ENCODE results near the gene TPM2. TPM values are rescaled to one million over a fixed set of nuclear protein-coding genes. Genes with fewer than 3 reads are reported as not detected.

TPM2 gene
- total and polyA plus RNA-seq, 4 experiments from 2014 or later = 0.79 to 79.6 (median 72.6) TPM; not detected in 1

GRCh38 chr9:35674025-35674361 is 15.7 kb downstream of the TPM2 start:
- no peaks in the 10 kb centered on the region for H3K36me3 Mint-ChIP-seq
- peaks cover 3 to 6% of the 10 kb centered on the region in 2 donors for H3K27me3 Mint-ChIP-seq
- Histone ChIP-seq H3K27ac (ENCODE audit: low read depth, low read length) (no peak overlapping the region), H3K27me3 (ENCODE audit: insufficient read depth, low read length) (no peaks in the 10 kb centered on the region), H3K36me3 (ENCODE audit: insufficient read depth, low read length) (no peaks in the 10 kb centered on the region), H3K9me3 (ENCODE audit: control insufficient read depth in 1 of 2, low read length in 2 of 2) (no peaks in the 10 kb centered on the region), H3K4me1 (ENCODE audit: insufficient read depth, low read length) (peaks cover 12% of the 10 kb centered on the region), H3K4me3 (ENCODE audit: low read length in 2 of 2) (no peak overlapping the region)
- H3K4me1 Mint-ChIP-seq = peaks cover 12 to 15% (median 14%) of the 10 kb centered on the region in 4 donors
- intact Hi-C loops (cut with micrococcal nuclease) = no loop called here
- POLR2A ChIA-PET (ENCODE audit: partially characterized antibody) = no interaction called here
- H3K27ac Mint-ChIP-seq = no peak overlapping the region
- CTCF ChIA-PET (ENCODE audit: partially characterized antibody) = interaction anchor here (1.0 to 2.0 kb wide), 4 partner anchors 10 to 65 kb away, joined by 3 to 7 read pairs (median 4); no protein-coding TSS in a partner anchor
- DNase-seq = no peak
- H3K9me3 Mint-ChIP-seq = no peaks in the 10 kb centered on the region
- H3K4me3 Mint-ChIP-seq = peak overlapping the region in 1 of 8 donors; percentile 10

GRCh38 chr9:35673132-35674024 is 16.3 kb downstream of the TPM2 start, which contains the start of gene CA9:
Gene CA9, plus strand, starts transcription at chr9:35673928. Its CDS starts 32 bp downstream, at chr9:35673960.
- peaks cover 3 to 6% of the 10 kb centered on the region in 2 donors for H3K27me3 Mint-ChIP-seq
- CTCF ChIA-PET (ENCODE audit: partially characterized antibody) = interaction anchor here (1.0 to 2.0 kb wide), 3 partner anchors 9 to 27 kb away, joined by 3 to 7 read pairs (median 4); no protein-coding TSS in a partner anchor
- intact Hi-C loops (cut with micrococcal nuclease) = no loop called here
- Histone ChIP-seq H3K27ac (ENCODE audit: low read depth, low read length) (no peak within 1 kb of the TSS), H3K4me1 (ENCODE audit: insufficient read depth, low read length) (peaks cover 12% of the 10 kb centered on the region), H3K9me3 (ENCODE audit: control insufficient read depth in 1 of 2, low read length in 2 of 2) (no peaks in the 10 kb centered on the region), H3K27me3 (ENCODE audit: insufficient read depth, low read length) (no peaks in the 10 kb centered on the region), H3K4me3 (ENCODE audit: low read length in 2 of 2) (no peak within 1 kb of the TSS), H3K36me3 (ENCODE audit: insufficient read depth, low read length) (no peaks in the 10 kb centered on the region)
- no peaks in the 10 kb centered on the region for H3K36me3 Mint-ChIP-seq
- H3K27ac Mint-ChIP-seq = peak within 1 kb of the TSS in 3 of 7 donors; percentile 18 to 51 (median 22)
- DNase-seq = no peak
- H3K4me3 Mint-ChIP-seq = peak within 1 kb of the TSS; percentile 19 to 81 (median 70)
- POLR2A ChIA-PET (ENCODE audit: partially characterized antibody) = no interaction called here
- peaks cover 12 to 15% (median 14%) of the 10 kb centered on the region in 4 donors for H3K4me1 Mint-ChIP-seq
- H3K9me3 Mint-ChIP-seq = no peaks in the 10 kb centered on the region

GRCh38 chr9:35669331-35670145 is 20.2 kb downstream of the TPM2 start:
- Histone ChIP-seq H3K4me3 (ENCODE audit: low read length in 2 of 2) (no peak overlapping the region), H3K9me3 (ENCODE audit: control insufficient read depth in 1 of 2, low read length in 2 of 2) (no peaks in the 10 kb centered on the region), H3K27ac (ENCODE audit: low read depth, low read length) (no peak overlapping the region), H3K27me3 (ENCODE audit: insufficient read depth, low read length) (no peaks in the 10 kb centered on the region), H3K4me1 (ENCODE audit: insufficient read depth, low read length) (peaks cover 9% of the 10 kb centered on the region), H3K36me3 (ENCODE audit: insufficient read depth, low read length) (no peaks in the 10 kb centered on the region)
- CTCF ChIA-PET (ENCODE audit: partially characterized antibody) = interaction anchor here (0.6 to 17.9 kb wide), 8 partner anchors 8 to 59 kb away, joined by 3 to 260 read pairs (median 5); partner anchors contain the start of genes SIT1 and TPM2
- no peak overlapping the region for H3K27ac Mint-ChIP-seq
- H3K36me3 Mint-ChIP-seq = no peaks in the 10 kb centered on the region
- H3K27me3 Mint-ChIP-seq = peaks cover 0 to 3% of the 10 kb centered on the region in 2 donors
- no peak for DNase-seq
- intact Hi-C loops (cut with micrococcal nuclease) = no loop called here
- H3K4me1 Mint-ChIP-seq = peaks cover 10 to 24% (median 15%) of the 10 kb centered on the region in 4 donors
- H3K9me3 Mint-ChIP-seq = no peaks in the 10 kb centered on the region
- POLR2A ChIA-PET (ENCODE audit: partially characterized antibody) = interaction anchor here (1.6 kb wide), 1 partner anchor 23 kb away, joined by 5 read pairs; no protein-coding TSS in a partner anchor
- no peak overlapping the region for H3K4me3 Mint-ChIP-seq

DNA sequence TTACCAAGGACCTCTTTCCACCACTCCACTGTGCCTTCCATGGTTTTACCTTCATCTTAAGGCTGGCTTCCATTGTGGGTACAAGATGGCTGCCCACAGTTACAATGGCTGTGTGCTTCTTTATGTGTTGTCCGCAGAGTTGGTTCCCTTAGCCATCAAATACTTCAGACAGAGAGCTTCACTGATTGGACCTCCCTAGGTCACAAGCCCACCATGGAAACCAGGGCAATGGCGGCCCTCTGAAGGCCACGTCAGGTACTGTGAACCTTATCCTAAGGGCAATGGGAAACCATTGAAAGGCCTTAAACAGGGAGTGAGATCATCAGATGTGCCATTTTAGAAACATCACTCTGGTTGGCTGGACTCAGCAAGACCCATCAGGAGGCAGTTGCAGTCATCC is 21.8 kb downstream of the TPM2 start:
- H3K27ac Mint-ChIP-seq = no peak overlapping the region
- no peak for DNase-seq

DNA sequence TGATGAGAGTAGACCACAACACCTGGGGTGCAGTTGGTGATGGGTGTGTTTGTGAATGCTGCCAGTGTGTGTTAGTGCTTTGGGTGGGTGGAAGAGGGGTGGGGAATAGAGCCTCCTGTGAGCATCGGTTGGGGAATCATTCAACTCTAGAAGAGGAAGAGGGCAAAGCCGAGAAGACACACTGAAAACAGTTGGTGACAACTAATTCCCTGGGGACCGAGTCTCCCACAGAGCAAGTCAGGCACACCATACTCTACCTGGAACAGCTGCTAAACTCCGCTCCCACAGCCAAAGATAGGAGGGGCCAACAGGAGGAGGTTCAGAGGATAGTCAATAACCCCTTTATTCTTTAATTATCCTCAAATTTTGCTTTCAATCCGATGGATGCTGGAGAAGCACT is 23.2 kb downstream of the TPM2 start:
- intact Hi-C loops (cut with micrococcal nuclease) = no loop called here
- ChIA-PET POLR2A (ENCODE audit: partially characterized antibody) (interaction anchor here (1.8 to 12.3 kb wide), 4 partner anchors 9 to 65 kb away, joined by 8 to 420 read pairs (median 96); partner anchors contain the start of genes CCDC107, CREB3, RMRP and SIT1), CTCF (ENCODE audit: partially characterized antibody) (interaction anchor here (1.0 to 17.9 kb wide), 5 partner anchors 9 to 216 kb away, joined by 3 to 339 read pairs (median 10); partner anchors contain the start of genes CCDC107, RMRP, SIT1 and TPM2)
- Mint-ChIP-seq H3K9me3 (peaks cover 0 to 1% (median 0%) of the 10 kb centered on the region in 8 donors), H3K36me3 (peaks cover 4% of the 10 kb centered on the region in 2 donors), H3K27me3 (no peaks in the 10 kb centered on the region), H3K4me3 (peak overlapping the region in 1 of 8 donors; percentile 15), H3K4me1 (peaks cover 32 to 51% (median 42%) of the 10 kb centered on the region in 4 donors), H3K27ac (peak overlapping the region in 2 of 7 donors; percentile 9 to 42)
- Histone ChIP-seq H3K4me1 (ENCODE audit: insufficient read depth, low read length) (peaks cover 39% of the 10 kb centered on the region), H3K36me3 (ENCODE audit: insufficient read depth, low read length) (no peaks in the 10 kb centered on the region), H3K4me3 (ENCODE audit: low read length in 2 of 2) (no peak overlapping the region), H3K27ac (ENCODE audit: low read depth, low read length) (no peak overlapping the region), H3K27me3 (ENCODE audit: insufficient read depth, low read length) (no peaks in the 10 kb centered on the region), H3K9me3 (ENCODE audit: control insufficient read depth in 1 of 2, low read length in 2 of 2) (no peaks in the 10 kb centered on the region)
- no peak for DNase-seq

More for the DNA sequence above, 21.8 kb downstream of the TPM2 start:
- Histone ChIP-seq H3K27me3 (ENCODE audit: insufficient read depth, low read length) (no peaks in the 10 kb centered on the region), H3K9me3 (ENCODE audit: control insufficient read depth in 1 of 2, low read length in 2 of 2) (no peaks in the 10 kb centered on the region), H3K36me3 (ENCODE audit: insufficient read depth, low read length) (no peaks in the 10 kb centered on the region), H3K4me1 (ENCODE audit: insufficient read depth, low read length) (peaks cover 25% of the 10 kb centered on the region), H3K27ac (ENCODE audit: low read depth, low read length) (no peak overlapping the region), H3K4me3 (ENCODE audit: low read length in 2 of 2) (no peak overlapping the region)
- no peaks in the 10 kb centered on the region for H3K36me3 Mint-ChIP-seq
- CTCF ChIA-PET (ENCODE audit: partially characterized antibody) = interaction anchor here (0.6 to 17.9 kb wide), 4 partner anchors 9 to 62 kb away, joined by 3 to 339 read pairs (median 133); partner anchors contain the start of genes CCDC107, RMRP, SIT1 and TPM2
- H3K27me3 Mint-ChIP-seq = no peaks in the 10 kb centered on the region
- POLR2A ChIA-PET (ENCODE audit: partially characterized antibody) = no interaction called here
- intact Hi-C loops (cut with micrococcal nuclease) = no loop called here
- peaks cover 0 to under 1% (median 0%) of the 10 kb centered on the region in 8 donors for H3K9me3 Mint-ChIP-seq
- H3K4me3 Mint-ChIP-seq = no peak overlapping the region
- H3K4me1 Mint-ChIP-seq = peaks cover 19 to 37% (median 28%) of the 10 kb centered on the region in 4 donors

DNA sequence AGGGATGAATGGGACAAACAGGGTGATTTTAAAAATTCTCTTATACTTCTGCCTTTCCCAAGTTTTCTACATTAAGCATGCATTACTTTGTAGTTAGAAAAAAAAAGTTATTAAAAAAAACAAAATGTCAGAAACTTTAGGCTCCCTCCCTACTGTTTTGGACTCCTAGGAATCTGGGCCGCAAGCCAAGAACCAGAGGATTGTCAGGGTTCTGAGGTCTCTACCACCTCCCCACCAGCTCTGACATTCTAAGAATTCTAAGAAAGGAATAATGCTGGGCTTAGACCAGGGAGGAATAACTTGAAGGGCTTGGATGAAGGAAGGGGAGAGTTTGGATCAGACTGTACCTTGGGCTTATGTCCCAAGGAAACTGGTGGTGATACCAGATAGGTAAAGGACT is 23.7 kb downstream of the TPM2 start:
- DNase-seq = no peak
- Mint-ChIP-seq H3K36me3 (peaks cover 5 to 7% of the 10 kb centered on the region in 2 donors), H3K27me3 (no peaks in the 10 kb centered on the region), H3K4me1 (peaks cover 32 to 56% (median 45%) of the 10 kb centered on the region in 4 donors), H3K4me3 (peak overlapping the region in 7 of 8 donors; percentile 8 to 91 (median 88)), H3K9me3 (peaks cover 0 to 1% (median 0%) of the 10 kb centered on the region in 8 donors), H3K27ac (peak overlapping the region in 5 of 7 donors; percentile 9 to 63 (median 37))
- no peaks in the 10 kb centered on the region for H3K9me3 ChIP-seq (ENCODE audit: control insufficient read depth in 1 of 2, low read length in 2 of 2)
- no peaks in the 10 kb centered on the region for H3K36me3 ChIP-seq (ENCODE audit: insufficient read depth, low read length)
- POLR2A ChIA-PET (ENCODE audit: partially characterized antibody) = interaction anchor here (0.9 to 12.3 kb wide), 8 partner anchors 9 to 83 kb away, joined by 3 to 420 read pairs (median 6); partner anchors contain the start of genes CCDC107, CREB3, GBA2 and RGP1
- peaks cover 44% of the 10 kb centered on the region for H3K4me1 ChIP-seq (ENCODE audit: insufficient read depth, low read length)
- intact Hi-C loops (cut with micrococcal nuclease) = no loop called here
- H3K27me3 ChIP-seq (ENCODE audit: insufficient read depth, low read length) = no peaks in the 10 kb centered on the region
- H3K27ac ChIP-seq (ENCODE audit: low read depth, low read length) = no peak overlapping the region
- CTCF ChIA-PET (ENCODE audit: partially characterized antibody) = interaction anchor here (1.1 to 17.9 kb wide), 9 partner anchors 9 to 68 kb away, joined by 3 to 339 read pairs (median 10); partner anchors contain the start of genes CCDC107, CREB3, RMRP and SIT1
- no peak overlapping the region for H3K4me3 ChIP-seq (ENCODE audit: low read length in 2 of 2)
